Immature natural killer cell (primary cell): ENCODE data around the gene TACSTD2. TPM values are rescaled to one million over a fixed set of nuclear protein-coding genes. Genes with fewer than 3 reads are reported as not detected.
"Not testable (repeated sequence)": the region's sequence is repeated elsewhere in the genome, so short reads cannot be mapped to it uniquely, and the experiment has no call there.

Source experiments
- DNase-seq, 3 donors: peaks; one replicate each; pipeline ENCODE4 v3.0.0; 2022; ENCODE audit warnings: mixed read lengths in 1 of 3
- H3K27ac Mint-ChIP-seq, 6 donors: one replicate each; pipeline ENCODE4 v1.8.0; 2020; ENCODE audit warnings: mixed read lengths in 6 of 6, mild to moderate bottlenecking in 5 of 6, inconsistent platforms in 4 of 6, moderate library complexity in 3 of 6
- H3K27me3 Mint-ChIP-seq, 3 donors: one replicate each; pipeline ENCODE4 v1.8.0; 2020 to 2021; ENCODE audit warnings: low read depth in 3 of 3, mild to moderate bottlenecking in 3 of 3, mixed read lengths in 3 of 3, moderate library complexity in 3 of 3, inconsistent platforms in 1 of 3
- H3K36me3 Mint-ChIP-seq, 3 donors: one replicate each; pipeline ENCODE4 v1.8.0; 2020; ENCODE audit warnings: mixed read lengths in 3 of 3, inconsistent platforms in 2 of 3, mild to moderate bottlenecking in 2 of 3
- H3K4me1 Mint-ChIP-seq, 2 donors: one replicate each; pipeline ENCODE4 v1.8.0; 2020; ENCODE audit warnings: inconsistent platforms in 2 of 2, mild to moderate bottlenecking in 2 of 2, mixed read lengths in 2 of 2, moderate library complexity in 1 of 2
- H3K4me3 Mint-ChIP-seq, 5 donors: one replicate each; pipeline ENCODE4 v1.8.0; 2020; ENCODE audit warnings: mild to moderate bottlenecking in 5 of 5, mixed read lengths in 5 of 5, inconsistent platforms in 3 of 5, moderate library complexity in 3 of 5
- H3K9me3 Mint-ChIP-seq, 6 donors: one replicate each; pipeline ENCODE4 v1.8.0; 2020; ENCODE audit warnings: mild to moderate bottlenecking in 6 of 6, mixed read lengths in 6 of 6, inconsistent platforms in 4 of 6, moderate library complexity in 3 of 6
- polyA plus RNA-seq, 3 donors: library from polyadenylated mRNA; unstranded; fragments of 300-500 nt; fragmentation: Illumina TruSeq; gene quantifications; one replicate each; pipeline ENCODE4 v1.2.3, GENCODE V29; 2021

TACSTD2 gene
- polyA plus RNA-seq, 3 donors from 2014 or later, result not detected

DNA sequence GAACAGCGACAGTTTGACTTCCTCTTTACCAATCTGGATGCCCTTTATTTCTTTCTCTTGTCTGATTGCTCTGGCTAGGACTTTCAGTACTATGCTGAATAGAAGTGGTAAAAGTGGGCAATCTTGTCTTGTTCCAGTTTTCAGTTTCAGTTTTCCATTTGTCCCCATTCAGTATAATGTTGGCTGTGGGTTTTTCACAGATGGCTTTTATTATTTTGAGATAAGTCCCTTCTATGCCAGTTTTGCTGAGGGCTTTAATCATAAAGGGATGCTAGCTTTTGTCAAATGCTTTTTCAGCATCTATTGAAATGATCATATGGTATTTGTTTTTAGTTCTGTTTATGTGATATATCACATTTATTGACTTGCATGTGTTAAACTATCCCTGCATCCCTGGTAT is 24.9 kb upstream of the TACSTD2 start:
- H3K4me3 Mint-ChIP-seq, H3K27ac Mint-ChIP-seq, H3K36me3 Mint-ChIP-seq, H3K4me1 Mint-ChIP-seq, DNase-seq: not testable (repeated sequence)
- Mint-ChIP-seq H3K9me3 (peaks cover 10 to 30% (median 19%) of the 10 kb centered on the region in 6 donors), H3K27me3 (peaks cover 4 to 16% (median 16%) of the 10 kb centered on the region in 3 donors)

DNA sequence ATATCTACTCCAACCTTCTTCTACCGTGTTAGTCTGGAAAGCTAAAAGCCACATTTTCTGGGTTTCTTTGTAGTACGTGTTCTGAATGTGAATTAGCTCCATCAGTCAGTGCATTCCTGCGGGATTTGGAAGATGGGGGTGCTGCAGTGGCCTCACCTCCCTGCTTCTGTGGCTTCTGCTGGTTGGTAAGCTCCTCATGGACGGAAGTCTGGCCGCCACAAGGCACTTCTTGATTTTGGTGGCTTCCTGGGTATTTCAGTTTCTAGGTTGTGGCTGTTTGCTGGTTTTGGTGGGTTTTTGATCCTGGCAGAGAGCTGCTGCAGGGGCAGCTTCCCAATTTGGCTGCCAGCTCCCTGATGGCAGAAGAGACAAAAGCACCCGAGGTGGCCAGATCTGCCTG is 20.9 kb upstream of the TACSTD2 start:
- Mint-ChIP-seq H3K27me3 (peaks cover 6 to 16% (median 9%) of the 10 kb centered on the region in 3 donors), H3K4me3 (no peak overlapping the region), H3K36me3 (no peaks in the 10 kb centered on the region), H3K4me1 (no peaks in the 10 kb centered on the region), H3K27ac (no peak overlapping the region), H3K9me3 (peaks cover 0 to 8% (median 2%) of the 10 kb centered on the region in 6 donors)
- no peak for DNase-seq

DNA sequence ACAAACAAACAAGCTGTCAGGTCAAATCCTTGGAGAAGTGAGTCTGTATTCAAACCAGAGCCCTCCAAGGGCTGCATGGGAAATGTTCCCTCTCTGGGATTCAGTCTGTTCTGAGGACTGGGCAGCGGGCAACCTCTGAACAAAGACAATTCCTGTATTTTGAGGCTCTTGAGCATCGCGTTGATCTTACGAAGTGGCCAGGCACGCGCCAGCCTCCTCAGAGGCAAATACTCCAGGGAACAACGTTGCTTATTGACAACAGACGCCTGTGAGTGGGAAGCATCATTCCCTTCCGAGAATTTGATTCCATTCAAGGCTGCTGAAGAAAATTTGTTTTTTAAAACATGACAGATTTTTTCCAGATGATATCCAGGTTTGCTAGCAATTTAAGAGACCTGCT is 20.0 kb upstream of the TACSTD2 start:
- Mint-ChIP-seq H3K27ac (no peak overlapping the region), H3K27me3 (peaks cover 3 to 16% (median 9%) of the 10 kb centered on the region in 3 donors), H3K4me1 (no peaks in the 10 kb centered on the region), H3K4me3 (no peak overlapping the region), H3K36me3 (no peaks in the 10 kb centered on the region), H3K9me3 (peaks cover 0 to 8% (median 2%) of the 10 kb centered on the region in 6 donors)
- no peak for DNase-seq

DNA sequence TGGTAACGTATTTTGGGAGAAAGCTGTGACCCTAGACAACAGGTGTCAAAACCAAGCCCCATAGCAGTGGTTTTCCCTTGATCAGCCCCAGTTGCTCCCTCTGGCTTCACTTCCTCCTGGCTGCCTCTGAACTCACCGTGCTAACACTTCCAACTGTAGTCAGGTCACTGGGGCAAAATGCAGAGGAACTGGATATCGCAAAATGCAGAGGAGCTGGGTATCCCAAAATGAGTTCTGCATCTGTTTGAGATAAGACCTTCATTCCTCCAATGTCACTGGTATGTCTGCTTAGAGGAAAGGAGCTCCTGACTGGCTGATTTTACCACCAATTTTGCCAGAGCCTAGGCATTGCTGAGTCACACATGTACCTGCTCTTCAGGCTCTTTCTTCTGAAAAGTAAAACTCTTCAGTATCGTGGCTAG is 19.6 kb upstream of the TACSTD2 start:
- H3K4me1 Mint-ChIP-seq, result no peaks in the 10 kb centered on the region
- peaks cover 3 to 16% (median 9%) of the 10 kb centered on the region in 3 donors for H3K27me3 Mint-ChIP-seq
- peaks cover 0 to 5% (median under 1%) of the 10 kb centered on the region in 6 donors for H3K9me3 Mint-ChIP-seq

DNA sequence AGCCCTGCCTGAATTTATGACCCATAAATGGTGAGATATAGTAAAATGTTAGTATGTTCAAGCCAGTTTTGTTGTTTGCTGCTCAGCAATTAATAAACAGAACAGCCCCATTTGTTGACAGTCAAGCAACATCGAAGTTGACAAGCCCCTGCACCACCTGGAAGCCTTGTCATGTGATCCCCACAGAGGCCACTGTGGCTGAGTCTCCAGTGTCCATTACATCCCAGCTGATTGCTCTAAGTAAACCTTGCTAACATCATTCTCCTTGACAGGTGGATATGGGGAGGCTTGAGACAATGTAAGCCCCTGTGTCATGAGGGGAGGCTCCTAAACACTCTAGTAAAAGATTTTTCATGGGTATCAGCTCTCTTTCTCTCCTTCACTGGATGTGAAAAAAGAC is 17.5 kb upstream of the TACSTD2 start:
- Mint-ChIP-seq H3K27ac (no peak overlapping the region), H3K4me1 (no peaks in the 10 kb centered on the region), H3K27me3 (peaks cover 3 to 13% (median 5%) of the 10 kb centered on the region in 3 donors)

More for the DNA sequence above, 19.6 kb upstream of the TACSTD2 start:
- Mint-ChIP-seq H3K4me3 (no peak overlapping the region), H3K36me3 (no peaks in the 10 kb centered on the region), H3K27ac (no peak overlapping the region)
- DNase-seq, result no peak

DNA sequence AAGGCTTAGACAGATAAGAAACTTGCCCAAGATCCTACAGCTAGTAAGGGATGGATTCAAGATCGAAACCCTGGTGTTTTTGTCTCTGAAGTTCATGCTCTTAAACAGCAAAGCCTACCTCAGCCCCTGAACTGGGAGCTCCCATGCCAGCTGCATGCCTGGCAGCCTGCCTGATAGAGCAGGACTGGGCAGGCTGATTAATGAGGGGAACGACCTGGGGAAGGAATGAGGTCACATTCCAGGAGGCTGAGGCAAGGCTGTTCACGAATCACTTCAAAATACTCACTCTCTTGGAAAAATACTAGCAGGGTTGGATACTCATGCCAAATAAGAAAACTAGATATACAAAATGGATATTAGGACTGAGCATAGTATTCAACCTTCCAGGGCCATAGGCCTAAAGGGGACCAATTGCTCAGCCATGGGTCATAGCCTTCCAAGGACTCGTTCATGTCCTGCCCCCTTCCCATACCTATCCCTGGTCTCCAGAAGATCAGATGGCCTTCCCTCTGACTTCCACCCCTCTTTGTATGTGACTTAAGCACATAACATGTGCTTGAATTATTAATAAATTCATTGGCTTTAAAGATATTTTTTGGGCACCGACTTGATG is 15.6 kb upstream of the TACSTD2 start:
- no peaks in the 10 kb centered on the region for H3K4me1 Mint-ChIP-seq
- no peak overlapping the region for H3K4me3 Mint-ChIP-seq
- DNase-seq, result no peak
- H3K36me3 Mint-ChIP-seq, result no peaks in the 10 kb centered on the region
- no peak overlapping the region for H3K27ac Mint-ChIP-seq
- peaks cover 0 to 1% (median 0%) of the 10 kb centered on the region in 6 donors for H3K9me3 Mint-ChIP-seq
- H3K27me3 Mint-ChIP-seq, result peaks cover 3 to 10% (median 3%) of the 10 kb centered on the region in 3 donors

More for the DNA sequence above, 17.5 kb upstream of the TACSTD2 start:
- Mint-ChIP-seq H3K9me3 (peaks cover 0 to 3% (median 0%) of the 10 kb centered on the region in 6 donors), H3K36me3 (no peaks in the 10 kb centered on the region), H3K4me3 (no peak overlapping the region)
- DNase-seq, result no peak

DNA sequence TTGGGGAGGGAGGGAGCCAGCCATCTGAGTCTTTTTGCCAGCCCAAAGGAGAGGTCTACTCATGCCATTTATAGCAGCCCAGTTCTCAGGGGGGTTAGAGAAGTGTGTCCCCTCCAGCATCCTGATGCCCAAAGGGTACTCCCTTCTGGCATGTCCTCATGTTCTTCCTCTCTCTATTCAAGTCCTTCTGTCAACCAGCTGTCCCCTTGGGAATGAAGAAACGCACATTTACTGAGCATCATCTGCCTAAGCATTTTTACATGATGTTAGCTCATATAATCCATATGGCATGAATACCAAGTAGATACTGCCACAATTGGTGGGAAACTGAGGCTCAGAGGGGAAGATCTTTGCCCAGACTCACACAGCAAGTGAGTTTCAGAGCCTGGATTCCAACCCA is 14.8 kb upstream of the TACSTD2 start:
- no peak for DNase-seq
- H3K27me3 Mint-ChIP-seq, result peaks cover 3 to 8% (median 5%) of the 10 kb centered on the region in 3 donors
- no peak overlapping the region for H3K4me3 Mint-ChIP-seq
- H3K27ac Mint-ChIP-seq, result no peak overlapping the region
- no peaks in the 10 kb centered on the region for H3K36me3 Mint-ChIP-seq
- H3K9me3 Mint-ChIP-seq, result peaks cover 0 to 1% (median 0%) of the 10 kb centered on the region in 6 donors
- H3K4me1 Mint-ChIP-seq, result no peaks in the 10 kb centered on the region

DNA sequence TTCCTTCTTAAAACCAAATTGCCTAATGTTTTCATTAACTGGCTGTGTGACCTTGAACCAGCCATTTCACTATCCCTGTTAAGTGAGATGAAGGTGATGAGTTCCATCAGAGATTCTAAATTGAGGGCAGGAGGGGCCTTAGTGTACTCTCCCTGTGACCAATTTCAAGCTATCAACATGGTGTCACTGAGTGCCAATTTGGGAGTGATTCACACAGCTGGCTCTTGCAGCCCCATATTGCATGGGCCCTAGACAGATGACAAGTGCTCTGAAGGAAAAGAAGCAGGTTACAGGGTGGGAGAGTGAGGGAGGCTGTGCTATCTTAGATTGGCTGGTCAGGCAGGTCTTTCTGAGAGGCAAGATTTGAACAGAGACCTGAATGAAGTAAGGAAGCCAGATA is 13.0 kb upstream of the TACSTD2 start:
- DNase-seq, result no peak
- H3K9me3 Mint-ChIP-seq, result peaks cover 0 to 1% (median 0%) of the 10 kb centered on the region in 6 donors
- no peaks in the 10 kb centered on the region for H3K4me1 Mint-ChIP-seq
- H3K4me3 Mint-ChIP-seq, result no peak overlapping the region
- H3K27ac Mint-ChIP-seq, result no peak overlapping the region
- no peaks in the 10 kb centered on the region for H3K36me3 Mint-ChIP-seq
- peaks cover 0 to 12% (median 5%) of the 10 kb centered on the region in 3 donors for H3K27me3 Mint-ChIP-seq

DNA sequence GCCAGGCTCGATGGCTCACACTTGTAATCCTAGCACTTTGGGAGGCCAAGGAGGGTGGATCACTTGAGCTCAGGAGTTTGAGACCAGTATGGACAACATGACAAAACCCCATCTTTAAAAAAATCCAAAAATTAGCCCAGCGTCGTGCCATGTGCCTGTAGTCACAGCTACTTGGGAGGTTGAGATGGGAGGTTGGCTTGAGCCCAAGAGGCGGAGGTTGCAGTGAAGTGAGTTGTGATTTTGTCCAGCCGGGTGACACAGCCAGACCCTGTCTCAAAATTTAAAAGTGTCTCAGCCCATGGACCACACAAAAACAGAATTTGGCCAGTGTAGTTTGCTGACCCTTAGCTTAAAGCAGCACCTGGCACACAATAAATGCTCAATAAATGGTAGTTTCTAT is 11.3 kb upstream of the TACSTD2 start:
- H3K27me3 Mint-ChIP-seq, result peaks cover 0 to 14% (median 3%) of the 10 kb centered on the region in 3 donors
- no peaks in the 10 kb centered on the region for H3K36me3 Mint-ChIP-seq
- H3K27ac Mint-ChIP-seq, result no peak overlapping the region
- H3K9me3 Mint-ChIP-seq, result peaks cover 0 to 1% (median 0%) of the 10 kb centered on the region in 6 donors
- H3K4me1 Mint-ChIP-seq, result no peaks in the 10 kb centered on the region
- DNase-seq, result no peak
- H3K4me3 Mint-ChIP-seq, result no peak overlapping the region

DNA sequence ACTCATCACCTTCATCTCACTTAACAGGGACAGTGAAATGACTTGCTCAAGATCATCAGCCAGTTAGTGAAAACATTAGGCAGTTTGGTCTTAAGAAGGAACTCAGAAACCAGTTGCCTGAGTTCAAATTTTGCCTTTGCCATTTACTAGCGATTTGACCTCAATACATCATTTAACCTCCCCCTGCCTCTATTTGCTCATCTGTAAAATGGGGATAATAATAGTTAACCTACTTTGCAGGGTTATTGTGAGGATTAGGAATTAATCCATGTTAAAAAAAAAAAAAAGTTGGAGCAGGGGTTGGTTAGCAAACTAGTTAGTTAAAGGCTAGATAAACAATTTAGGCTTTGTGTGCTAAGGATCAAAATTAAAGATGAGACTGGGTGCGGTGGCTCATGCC is 10.6 kb upstream of the TACSTD2 start:
- H3K4me1 Mint-ChIP-seq, result no peaks in the 10 kb centered on the region
- no peak for DNase-seq
- H3K27me3 Mint-ChIP-seq, result peaks cover 0 to 17% (median 1%) of the 10 kb centered on the region in 3 donors

DNA sequence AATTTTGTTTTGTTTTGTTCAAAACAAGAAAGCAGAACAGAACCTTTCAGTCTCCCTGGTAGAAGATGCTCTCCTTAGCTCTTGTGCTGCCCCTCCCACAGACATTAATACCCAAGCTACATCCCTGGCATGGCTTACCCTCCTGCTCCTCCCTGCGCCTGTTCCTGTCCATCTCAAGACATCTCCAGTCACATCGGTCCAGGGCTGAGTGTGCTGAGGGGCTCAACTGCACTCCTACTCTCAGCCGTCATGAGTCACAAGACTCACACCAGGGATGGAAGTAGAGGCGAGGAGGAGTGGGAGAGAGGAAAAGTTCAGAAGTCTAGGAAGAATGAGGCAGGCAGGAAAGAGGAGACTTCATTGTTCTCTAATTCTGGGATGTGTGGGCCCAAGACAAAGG is 9.2 kb upstream of the TACSTD2 start:
- Mint-ChIP-seq H3K9me3 (peaks cover 0 to 1% (median 0%) of the 10 kb centered on the region in 6 donors), H3K27ac (no peak overlapping the region), H3K27me3 (peaks cover 0 to 17% (median 1%) of the 10 kb centered on the region in 3 donors), H3K4me3 (no peak overlapping the region), H3K36me3 (no peaks in the 10 kb centered on the region), H3K4me1 (no peaks in the 10 kb centered on the region)
- DNase-seq, result no peak

More for the DNA sequence above, 10.6 kb upstream of the TACSTD2 start:
- H3K9me3 Mint-ChIP-seq, result peaks cover 0 to 1% (median 0%) of the 10 kb centered on the region in 6 donors
- no peak overlapping the region for H3K4me3 Mint-ChIP-seq
- no peaks in the 10 kb centered on the region for H3K36me3 Mint-ChIP-seq
- no peak overlapping the region for H3K27ac Mint-ChIP-seq

DNA sequence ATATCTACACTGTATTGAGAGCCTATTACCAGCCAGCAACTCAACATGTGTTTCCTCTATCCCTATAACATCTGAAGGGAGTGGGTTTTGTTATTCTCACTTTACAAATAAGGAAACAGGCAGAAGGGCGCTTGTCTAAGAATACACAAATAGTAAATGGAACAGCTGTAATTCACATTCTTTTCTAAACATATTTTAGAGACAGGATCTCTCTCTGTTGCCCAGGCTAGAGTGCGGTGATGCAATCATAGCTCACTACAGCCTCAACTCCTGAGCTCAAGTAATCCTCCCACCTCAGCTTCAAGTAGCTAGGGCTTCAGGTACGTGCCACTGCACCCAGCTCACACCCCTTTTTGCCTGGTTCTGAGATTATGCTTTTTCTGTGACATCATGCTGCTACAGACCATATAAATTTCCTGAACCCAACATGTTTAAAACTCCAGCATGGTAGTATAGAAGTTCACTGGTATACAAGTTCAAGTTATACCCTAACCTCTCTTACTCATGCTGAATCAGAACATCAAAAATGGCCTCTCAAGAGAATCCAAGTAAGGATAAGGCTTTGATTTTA is 8.6 kb upstream of the TACSTD2 start:
- Mint-ChIP-seq H3K4me3 (no peak overlapping the region), H3K36me3 (no peaks in the 10 kb centered on the region), H3K9me3 (peaks cover 0 to 1% (median 0%) of the 10 kb centered on the region in 6 donors), H3K27ac (no peak overlapping the region), H3K4me1 (no peaks in the 10 kb centered on the region), H3K27me3 (peaks cover 0 to 22% (median 1%) of the 10 kb centered on the region in 3 donors)
- DNase-seq, result no peak

DNA sequence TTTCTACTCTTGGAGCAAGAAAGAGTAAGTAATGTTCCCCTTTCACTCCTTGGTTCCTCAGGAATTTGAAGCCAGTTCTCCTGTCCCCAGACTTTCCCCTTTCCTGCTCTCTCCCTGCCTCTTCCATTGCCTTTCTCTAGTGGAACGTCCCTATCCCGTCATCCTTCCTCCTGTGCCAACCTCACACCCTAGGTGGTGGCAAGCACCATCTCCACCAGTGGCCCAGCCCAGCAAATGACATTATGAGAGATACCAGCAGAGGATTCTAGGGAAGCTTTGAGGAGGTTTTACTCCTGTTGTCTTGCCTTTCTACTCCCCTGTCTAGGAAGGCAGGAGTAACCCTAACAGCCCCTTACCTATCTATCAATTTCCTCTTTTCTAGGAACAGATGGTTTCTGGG is 8.1 kb upstream of the TACSTD2 start:
- Mint-ChIP-seq H3K27me3 (peaks cover 0 to 22% (median 1%) of the 10 kb centered on the region in 3 donors), H3K4me1 (no peaks in the 10 kb centered on the region), H3K36me3 (no peaks in the 10 kb centered on the region), H3K4me3 (no peak overlapping the region), H3K27ac (no peak overlapping the region), H3K9me3 (peaks cover 0 to under 1% (median 0%) of the 10 kb centered on the region in 6 donors)
- DNase-seq, result no peak

DNA sequence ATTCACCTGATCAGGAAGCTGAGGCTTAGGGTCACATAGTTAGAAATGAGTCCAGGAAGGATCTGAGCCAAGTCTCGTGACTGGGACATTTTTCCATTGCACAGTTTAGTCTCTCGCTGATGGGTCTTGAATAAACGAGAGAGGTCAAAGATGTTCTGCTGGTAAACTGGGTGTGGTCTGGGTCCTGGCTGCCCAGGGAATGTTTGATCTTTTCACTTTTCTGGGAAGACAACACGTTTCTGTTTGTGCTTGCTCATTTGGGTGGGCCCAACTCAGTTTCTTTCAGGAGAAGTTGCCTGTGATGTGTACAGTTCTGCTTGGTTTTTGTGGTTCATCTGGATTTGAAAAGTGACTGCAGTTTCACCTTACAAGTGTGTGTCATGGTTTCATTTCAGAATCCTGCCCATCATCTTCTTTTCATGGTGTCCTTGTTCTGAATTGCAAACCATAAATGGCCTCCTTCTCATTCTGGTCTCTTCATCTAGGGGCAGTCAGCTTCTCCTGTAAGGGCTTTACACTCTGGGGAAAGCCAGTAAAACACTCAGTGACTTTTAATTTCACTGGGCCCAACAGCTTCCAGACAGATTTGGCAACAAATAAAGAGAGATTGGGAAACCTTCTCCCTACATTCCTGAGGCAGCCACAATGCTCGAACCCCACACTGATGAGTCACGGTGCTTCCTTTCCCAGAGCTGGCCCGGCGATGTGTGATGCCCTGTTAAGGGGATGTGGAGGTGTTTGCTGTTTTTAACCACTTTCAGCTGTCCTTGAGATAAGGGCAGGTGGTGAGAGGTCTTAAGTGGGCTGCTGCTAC is 7.2 kb upstream of the TACSTD2 start:
- peaks cover 2 to 21% (median 4%) of the 10 kb centered on the region in 3 donors for H3K27me3 Mint-ChIP-seq
- no peaks in the 10 kb centered on the region for H3K36me3 Mint-ChIP-seq
- DNase-seq, result no peak
- no peaks in the 10 kb centered on the region for H3K4me1 Mint-ChIP-seq
- H3K9me3 Mint-ChIP-seq, result no peaks in the 10 kb centered on the region
- no peak overlapping the region for H3K4me3 Mint-ChIP-seq
- H3K27ac Mint-ChIP-seq, result no peak overlapping the region
